Ovary (tissue), 9 donors: ENCODE results near the gene FAM193B. TPM values are rescaled to one million over a fixed set of nuclear protein-coding genes. Genes with fewer than 3 reads are reported as not detected.

ENCODE experiments used
- DNase-seq, 5 donors: peaks; one replicate each; pipeline ENCODE4 v3.0.0-alpha.2; 2019 to 2020
- H3K27ac ChIP-seq, 2 donors: fragments of 200-600 bp; one replicate each; pipeline versions ENCODE4 v1.5.1 to v1.8.0; 2019 to 2022
- H3K27me3 ChIP-seq: fragments of 200-600 bp; one replicate; pipeline ENCODE4 v1.8.0; 2022
- H3K36me3 ChIP-seq: fragments of 200-600 bp; sonication (generic); one replicate; pipeline ENCODE4 v1.5.1; 2019
- H3K4me1 ChIP-seq: one replicate; pipeline ENCODE4 v1.8.1; 2013; ENCODE audit warnings: mild to moderate bottlenecking, moderate library complexity; ENCODE audit not compliant: insufficient read depth
- H3K4me3 ChIP-seq: fragments of 200-600 bp; sonication (generic); one replicate; pipeline ENCODE4 v1.5.1; 2017
- H3K9me3 ChIP-seq, 2 donors: fragments of 200-600 bp in 1 of 2; sonication (generic) in 1 of 2; one replicate each; pipeline versions ENCODE4 v1.5.1 to v1.8.1; 2013 to 2019; ENCODE audit warnings: mild to moderate bottlenecking in 1 of 2, moderate library complexity in 1 of 2
- CTCF ChIP-seq, 3 donors: fragments of 450-650 bp in 2 of 3; fragments of 200-600 bp in 1 of 3; IDR thresholded peaks; one replicate each; pipeline versions ENCODE4 v1.5.1 to v1.8.0; 2016 to 2022; ENCODE audit warnings: antibody characterized with exemption in 3 of 3, mild to moderate bottlenecking in 1 of 3
- EP300 ChIP-seq: sonication (generic); formaldehyde crosslinking; IDR thresholded peaks from one replicate; pipeline ENCODE4 v1.6.1; 2017; ENCODE audit warnings: antibody characterized with exemption
- POLR2A ChIP-seq: fragments of 450-650 bp; IDR thresholded peaks from one replicate; pipeline ENCODE4 v1.6.1; 2017; ENCODE audit warnings: antibody characterized with exemption, mild to moderate bottlenecking, moderate library complexity
- WGBS, 3 donors: extraction: QIAGEN DNeasy Blood & Tissue Kit in 1 of 3; methylation state at CpG; one replicate each; pipeline versions ENCODE4 v1.1.5 to v1.1.7; 2013 to 2017; 5-methylcytosine and 5-hydroxymethylcytosine counted together
- intact Hi-C, 4 donors: fragments of 100-400 bp; cut with DNase I; formaldehyde crosslinking; loops; one replicate each; pipeline versions ENCODE4 v1.11.0 to v1.15.1; 2022 to 2023
- polyA plus RNA-seq, 2 donors: library from polyadenylated mRNA; stranded (reverse); fragments of 200-250 nt in 1 of 2; fragments of 350-450 nt in 1 of 2; fragmentation: Illumina TruSeq in 1 of 2; extraction: RNeasy Lipid Tissue Mini Kit (QIAGEN cat#74804) in 1 of 2; gene quantifications; one replicate each; pipeline ENCODE4 v1.2.3, GENCODE V29; 2013 to 2014
- total RNA-seq, 7 donors: library from RNA; depleted of rRNA in 2 of 7; stranded (reverse); fragments of >200 nt in 2 of 7; fragmentation: NEBNext Ultra II Directional in 3 of 7; extraction: Animal tissue kit (Norgen Biotek cat#: 25700) in 3 of 7; gene quantifications; one replicate each; pipeline versions ENCODE4 v1.1.0 to v1.2.4, GENCODE V29; 2016 to 2023
- donor health status: DM: no; HTN: no; CAD: no; lungs with moderate emphysema.
- donor health status: DM: no; HTN: no; CAD: no.
- donor health status: Bipolar disorder and iron deficiency.
- donor health status: DM: yes; HTN: yes; CAD: no.
- donor health status: DM: no; HTN: no; CAD: no.
- donor health status: DM: yes; HTN: yes; CAD: no.

FAM193B gene
- total and polyA plus RNA-seq, 9 donors = 14.8 to 77.6 (median 64.3) TPM

- Histone ChIP-seq H3K27ac (no peak overlapping the region), H3K27me3 (no peaks in the 10 kb centered on the region)
- WGBS, 3 donors = 81 to 86% (median 82%) methylated on average over 13 of the region's 13 CpGs
These were observed 47.5 kb upstream of the FAM193B start for GRCh38 chr5:177601577-177602457.

GRCh38 chr5:177601126-177601525 lies 46.8 kb upstream of the FAM193B start:
- WGBS, 3 donors = 88 to 89% (median 89%) methylated on average over 11 of the region's 11 CpGs
- intact Hi-C loops = loop anchor here in 1 of 4 donors (10.0 kb wide), 2 partner anchors 464 to 564 kb away; no protein-coding TSS in a partner anchor
- Histone ChIP-seq H3K27ac (no peak overlapping the region), H3K9me3 (no peaks in the 10 kb centered on the region), H3K27me3 (no peaks in the 10 kb centered on the region), H3K4me1 (peaks cover 9% of the 10 kb centered on the region), H3K36me3 (no peaks in the 10 kb centered on the region), H3K4me3 (peak overlapping the region; percentile 69)
- TF ChIP-seq EP300 = no peak
- TF ChIP-seq CTCF (IDR thresholded peaks at IDR 0.05) = no peak
- TF ChIP-seq POLR2A = no peak
- DNase-seq = no peak

More at GRCh38 chr5:177601577-177602457, 47.5 kb upstream of the FAM193B start:
- Histone ChIP-seq H3K36me3 (no peaks in the 10 kb centered on the region), H3K4me1 (peaks cover 9% of the 10 kb centered on the region), H3K4me3 (no peak overlapping the region), H3K9me3 (no peaks in the 10 kb centered on the region)
- no peak for DNase-seq
- TF ChIP-seq POLR2A = no peak
- TF ChIP-seq CTCF (IDR thresholded peaks at IDR 0.05) = no peak
- no peak for TF ChIP-seq EP300
- intact Hi-C loops = loop anchor here in 1 of 4 donors (10.0 kb wide), 2 partner anchors 463 to 563 kb away; no protein-coding TSS in a partner anchor

GRCh38 chr5:177600508-177601018 lies 46.2 kb upstream of the FAM193B start:
- intact Hi-C loops = loop anchor here in 1 of 4 donors (10.0 kb wide), 2 partner anchors 464 to 564 kb away; no protein-coding TSS in a partner anchor
- WGBS, 3 donors = 3 to 7% (median 4%) methylated on average over 16 of the region's 16 CpGs
- Histone ChIP-seq H3K9me3 (no peaks in the 10 kb centered on the region), H3K4me1 (peaks cover 9% of the 10 kb centered on the region), H3K27me3 (no peaks in the 10 kb centered on the region), H3K4me3 (peak overlapping the region; percentile 69), H3K36me3 (no peaks in the 10 kb centered on the region), H3K27ac (peak overlapping the region in 1 of 2 donors; percentile 66)
- TF ChIP-seq CTCF (IDR thresholded peaks at IDR 0.05) (no peak), EP300 (no peak), POLR2A (no peak)
- DNase-seq = no peak

GRCh38 chr5:177599731-177600507 lies 45.6 kb upstream of the FAM193B start, which contains the start of gene B4GALT7:
Gene B4GALT7 (plus strand): TSS chr5:177600132. CDS start chr5:177600211, 79 bp downstream.
- no peaks in the 10 kb centered on the region for H3K36me3 ChIP-seq
- peak within 1 kb of the TSS; percentile 69 for H3K4me3 ChIP-seq
- H3K9me3 ChIP-seq = no peaks in the 10 kb centered on the region
- no peaks in the 10 kb centered on the region for H3K27me3 ChIP-seq
- H3K4me1 ChIP-seq = peaks cover 9% of the 10 kb centered on the region
- TF ChIP-seq POLR2A = peak; percentile 85
- TF ChIP-seq EP300 = no peak
- peak in 1 of 3 donors; percentile 13 for TF ChIP-seq CTCF (IDR thresholded peaks at IDR 0.05)
- intact Hi-C loops = loop anchor here in 2 of 4 donors (5.0 to 10.0 kb wide), 3 partner anchors 465 to 565 kb away; no protein-coding TSS in a partner anchor
- peak; percentile 74 to 89 (median 86) for DNase-seq
- H3K27ac ChIP-seq = peak within 1 kb of the TSS; percentile 62 to 66
- 0 to 1% (median 0%) methylated on average over 36 to 86 of the region's 86 CpGs for WGBS, 3 donors
